Measurements from ENCODE around the gene SCFD2.

Gene SCFD2

DNA sequence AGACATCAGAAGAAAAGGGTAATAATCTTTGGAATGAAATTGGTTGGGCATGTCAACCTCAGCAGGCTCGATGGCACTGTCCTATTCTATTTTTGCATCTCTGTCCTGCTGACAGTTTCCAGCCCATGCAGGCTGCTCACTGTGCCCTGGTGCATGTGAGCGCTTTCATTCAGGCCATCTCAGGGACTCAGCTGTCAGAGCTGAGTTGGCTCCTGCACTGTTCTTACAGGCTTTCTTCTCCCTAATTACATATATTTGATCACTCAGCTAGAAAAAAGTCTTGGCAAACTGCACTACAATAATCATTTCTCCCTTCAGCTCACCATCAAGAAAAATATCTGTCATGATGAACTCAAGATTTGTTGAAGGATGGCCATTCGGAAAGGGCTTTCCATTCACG is 419.0 kb downstream of the SCFD2 start:
- Mint-ChIP-seq H3K36me3 (ENCODE audit: low read depth) (peaks cover 9% of the 10 kb centered on the region), H3K4me1 (no peaks in the 10 kb centered on the region), H3K9me3 (no peaks in the 10 kb centered on the region), H3K27me3 (no peaks in the 10 kb centered on the region), H3K4me3 (no peak overlapping the region), H3K27ac (no peak overlapping the region)
- DNase-seq (no peak), ATAC-seq (no peak)

DNA sequence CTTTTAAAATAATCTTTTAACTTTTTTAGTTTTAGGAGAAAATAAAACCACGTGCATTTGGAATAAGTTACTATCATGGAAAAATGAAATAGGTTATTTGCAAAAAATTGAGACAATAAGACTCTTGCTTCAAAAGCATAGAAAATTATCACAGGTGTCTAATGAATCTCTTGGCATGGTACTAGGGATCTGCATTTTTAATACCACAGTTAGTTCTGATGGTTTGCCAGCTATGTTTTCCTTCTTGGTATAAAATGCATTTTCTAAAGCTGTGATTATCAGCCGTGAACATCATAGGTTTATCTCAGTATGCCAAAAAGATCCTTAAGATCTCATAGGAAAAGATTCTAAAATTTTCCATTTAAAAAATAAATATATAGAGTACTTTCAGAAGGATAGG is 419.9 kb downstream of the SCFD2 start:
- no peaks in the 10 kb centered on the region for H3K27me3 Mint-ChIP-seq
- H3K27ac Mint-ChIP-seq: no peak overlapping the region
- no peak overlapping the region for H3K4me3 Mint-ChIP-seq
- H3K9me3 Mint-ChIP-seq: no peaks in the 10 kb centered on the region
- no peaks in the 10 kb centered on the region for H3K4me1 Mint-ChIP-seq
- DNase-seq (no peak), ATAC-seq (no peak)
- peaks cover 6% of the 10 kb centered on the region for H3K36me3 Mint-ChIP-seq (ENCODE audit: low read depth)

- no peak for ATAC-seq
- Mint-ChIP-seq H3K36me3 (ENCODE audit: low read depth) (peaks cover 6% of the 10 kb centered on the region), H3K4me1 (no peaks in the 10 kb centered on the region), H3K4me3 (no peak overlapping the region), H3K9me3 (no peaks in the 10 kb centered on the region), H3K27me3 (no peaks in the 10 kb centered on the region), H3K27ac (no peak overlapping the region)
- DNase-seq: no peak
Measured at GRCh38 chr4:52945326-52945898, 420.4 kb downstream of the SCFD2 start.

DNA sequence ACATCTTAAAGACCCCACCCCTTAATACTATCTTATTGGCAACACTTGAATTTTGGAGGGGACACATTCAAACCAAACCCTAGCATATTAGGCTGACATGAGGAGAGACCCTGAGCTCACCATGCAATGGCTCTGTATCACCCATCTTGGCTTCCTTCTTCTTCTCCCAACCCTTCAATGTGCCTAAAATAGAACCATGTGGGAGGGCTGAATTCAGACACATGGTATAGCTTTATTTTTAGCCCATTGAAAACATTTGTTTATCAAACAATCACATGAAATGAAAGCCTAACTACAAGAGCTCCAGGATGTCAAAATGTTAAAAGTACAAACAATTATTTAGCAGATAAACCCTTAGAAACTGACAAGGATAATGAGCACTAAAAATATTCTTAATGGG is 422.2 kb downstream of the SCFD2 start:
- ATAC-seq (no peak), DNase-seq (no peak)
- Mint-ChIP-seq H3K4me1 (no peaks in the 10 kb centered on the region), H3K9me3 (no peaks in the 10 kb centered on the region), H3K27me3 (no peaks in the 10 kb centered on the region), H3K4me3 (no peak overlapping the region), H3K27ac (no peak overlapping the region), H3K36me3 (ENCODE audit: low read depth) (peaks cover 2% of the 10 kb centered on the region)

- H3K36me3 Mint-ChIP-seq (ENCODE audit: low read depth): peaks cover 2% of the 10 kb centered on the region
- no peaks in the 10 kb centered on the region for H3K9me3 Mint-ChIP-seq
- H3K27ac Mint-ChIP-seq: no peak overlapping the region
- H3K27me3 Mint-ChIP-seq: no peaks in the 10 kb centered on the region
- no peak overlapping the region for H3K4me3 Mint-ChIP-seq
- DNase-seq (no peak), ATAC-seq (no peak)
- H3K4me1 Mint-ChIP-seq: no peaks in the 10 kb centered on the region
Measured at GRCh38 chr4:52942936-52943335, 422.9 kb downstream of the SCFD2 start.

GRCh38 chr4:52941450-52941849 is 424.4 kb downstream of the SCFD2 start:
- Mint-ChIP-seq H3K27ac (no peak overlapping the region), H3K9me3 (no peaks in the 10 kb centered on the region), H3K4me3 (no peak overlapping the region), H3K27me3 (no peaks in the 10 kb centered on the region), H3K4me1 (no peaks in the 10 kb centered on the region), H3K36me3 (ENCODE audit: low read depth) (peaks cover 10% of the 10 kb centered on the region)
- no peak for DNase-seq
- ATAC-seq: no peak

DNA sequence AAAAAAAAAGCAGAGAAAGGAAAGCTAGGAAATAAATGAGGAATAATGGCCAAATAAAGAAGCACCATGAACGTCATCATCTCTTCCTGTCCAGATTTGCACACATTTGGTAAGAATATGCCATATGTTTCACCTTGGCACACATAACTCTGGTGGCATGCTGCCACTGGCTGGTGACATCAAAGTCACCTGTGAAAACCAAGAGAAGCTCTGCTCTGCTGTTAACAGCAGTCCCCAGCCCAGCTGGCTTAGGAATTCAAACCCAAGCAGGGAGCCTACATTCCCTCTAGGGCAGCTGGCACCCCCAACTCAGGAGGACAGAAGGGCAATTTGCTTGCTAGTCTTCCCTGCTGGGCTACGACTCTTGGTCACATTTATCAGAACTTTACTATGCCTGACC is 426.1 kb downstream of the SCFD2 start:
- peaks cover 8% of the 10 kb centered on the region for H3K36me3 Mint-ChIP-seq (ENCODE audit: low read depth)
- H3K27ac Mint-ChIP-seq: no peak overlapping the region
- H3K4me3 Mint-ChIP-seq: no peak overlapping the region
- no peaks in the 10 kb centered on the region for H3K27me3 Mint-ChIP-seq
- ATAC-seq (no peak), DNase-seq (no peak)
- H3K9me3 Mint-ChIP-seq: no peaks in the 10 kb centered on the region
- H3K4me1 Mint-ChIP-seq: no peaks in the 10 kb centered on the region

DNA sequence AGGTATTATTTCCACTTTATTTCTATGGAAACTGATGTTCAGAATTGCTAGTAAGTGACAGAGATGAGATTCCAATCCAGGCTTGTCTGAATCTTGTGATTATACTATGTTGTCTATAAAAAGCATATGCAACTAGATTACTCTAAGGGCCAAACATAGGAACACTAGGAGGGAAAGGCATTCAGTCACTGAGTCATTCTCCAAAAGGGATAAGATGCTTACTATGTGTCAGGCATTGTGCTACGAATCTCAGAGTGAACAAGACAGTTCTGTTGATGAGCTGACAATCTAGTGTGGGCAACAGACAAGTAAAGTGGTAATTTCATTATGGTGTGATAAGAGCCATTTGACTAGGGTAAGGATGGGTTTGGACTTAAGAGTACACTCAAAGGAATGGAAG is 426.5 kb downstream of the SCFD2 start:
- Mint-ChIP-seq H3K27ac (no peak overlapping the region), H3K27me3 (no peaks in the 10 kb centered on the region), H3K4me1 (no peaks in the 10 kb centered on the region), H3K9me3 (no peaks in the 10 kb centered on the region), H3K36me3 (ENCODE audit: low read depth) (peaks cover 8% of the 10 kb centered on the region), H3K4me3 (no peak overlapping the region)
- ATAC-seq: no peak
- DNase-seq: no peak

GRCh38 chr4:52937829-52938228 is 428.0 kb downstream of the SCFD2 start:
- Mint-ChIP-seq H3K4me1 (no peaks in the 10 kb centered on the region), H3K27ac (no peak overlapping the region), H3K27me3 (no peaks in the 10 kb centered on the region), H3K4me3 (no peak overlapping the region), H3K9me3 (no peaks in the 10 kb centered on the region), H3K36me3 (ENCODE audit: low read depth) (peaks cover 8% of the 10 kb centered on the region)
- no peak for DNase-seq
- no peak for ATAC-seq

- peaks cover 8% of the 10 kb centered on the region for H3K36me3 Mint-ChIP-seq (ENCODE audit: low read depth)
- H3K9me3 Mint-ChIP-seq: no peaks in the 10 kb centered on the region
- H3K4me1 Mint-ChIP-seq: no peaks in the 10 kb centered on the region
- no peak overlapping the region for H3K27ac Mint-ChIP-seq
- no peak for DNase-seq
- H3K4me3 Mint-ChIP-seq: no peak overlapping the region
- no peaks in the 10 kb centered on the region for H3K27me3 Mint-ChIP-seq
- no peak for ATAC-seq
Measured at GRCh38 chr4:52936729-52937128, 429.1 kb downstream of the SCFD2 start.

DNA sequence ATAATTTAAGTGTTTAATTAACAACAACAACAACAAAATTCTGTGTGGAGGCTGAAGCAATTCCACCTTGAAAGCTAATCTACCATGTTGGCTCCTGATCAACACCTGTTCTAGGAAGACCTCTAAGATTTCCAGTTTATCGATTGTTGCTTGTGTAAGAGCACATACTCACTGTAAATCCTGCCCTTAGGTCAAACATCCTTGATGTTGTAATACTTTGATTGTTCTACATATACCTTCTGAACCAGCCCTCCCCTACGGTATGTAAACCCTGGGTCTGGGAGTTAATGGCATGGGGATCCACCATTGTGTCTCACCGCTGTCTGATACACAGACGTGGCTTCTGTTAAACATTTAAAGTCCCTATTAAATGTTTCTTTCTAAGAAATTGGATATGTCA is 430.5 kb downstream of the SCFD2 start:
- DNase-seq: no peak
- Mint-ChIP-seq H3K9me3 (no peaks in the 10 kb centered on the region), H3K27ac (no peak overlapping the region), H3K27me3 (no peaks in the 10 kb centered on the region), H3K36me3 (ENCODE audit: low read depth) (peaks cover 8% of the 10 kb centered on the region), H3K4me1 (no peaks in the 10 kb centered on the region), H3K4me3 (no peak overlapping the region)
- no peak for ATAC-seq

DNA sequence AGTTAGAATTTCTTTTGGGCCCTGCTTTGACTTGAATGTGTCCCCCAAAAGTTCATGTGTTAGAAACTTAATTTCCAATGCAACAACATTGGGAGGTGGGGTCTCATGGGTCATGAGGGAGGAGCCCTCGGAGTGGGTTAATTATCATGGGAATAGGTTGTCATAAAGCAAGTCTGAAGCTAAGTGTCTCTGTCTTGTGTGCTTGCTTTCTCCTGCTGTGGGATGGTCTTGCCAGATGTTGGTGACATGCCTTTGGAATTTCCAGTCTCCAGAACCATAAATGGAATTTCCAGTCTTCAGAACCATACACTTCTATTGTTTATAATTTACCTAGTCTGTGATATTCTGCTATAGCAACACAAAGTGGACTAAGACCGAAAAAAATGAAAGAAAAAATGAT is 432.1 kb downstream of the SCFD2 start:
- H3K27me3 Mint-ChIP-seq: no peaks in the 10 kb centered on the region
- H3K36me3 Mint-ChIP-seq (ENCODE audit: low read depth): peaks cover 10% of the 10 kb centered on the region
- H3K4me3 Mint-ChIP-seq: no peak overlapping the region
- DNase-seq (no peak), ATAC-seq (no peak)
- no peaks in the 10 kb centered on the region for H3K4me1 Mint-ChIP-seq
- H3K27ac Mint-ChIP-seq: no peak overlapping the region
- no peaks in the 10 kb centered on the region for H3K9me3 Mint-ChIP-seq

GRCh38 chr4:52932591-52933470 is 433.0 kb downstream of the SCFD2 start:
- DNase-seq: no peak
- no peak overlapping the region for H3K4me3 Mint-ChIP-seq
- H3K36me3 Mint-ChIP-seq (ENCODE audit: low read depth): peaks cover 10% of the 10 kb centered on the region
- no peak overlapping the region for H3K27ac Mint-ChIP-seq
- no peaks in the 10 kb centered on the region for H3K4me1 Mint-ChIP-seq
- H3K9me3 Mint-ChIP-seq: no peaks in the 10 kb centered on the region
- no peaks in the 10 kb centered on the region for H3K27me3 Mint-ChIP-seq
- no peak for ATAC-seq

GRCh38 chr4:52931243-52931642 is 434.6 kb downstream of the SCFD2 start:
- ATAC-seq (no peak), DNase-seq (no peak)
- Mint-ChIP-seq H3K9me3 (no peaks in the 10 kb centered on the region), H3K4me3 (no peak overlapping the region), H3K4me1 (no peaks in the 10 kb centered on the region), H3K36me3 (ENCODE audit: low read depth) (peaks cover 2% of the 10 kb centered on the region), H3K27ac (no peak overlapping the region), H3K27me3 (no peaks in the 10 kb centered on the region)

DNA sequence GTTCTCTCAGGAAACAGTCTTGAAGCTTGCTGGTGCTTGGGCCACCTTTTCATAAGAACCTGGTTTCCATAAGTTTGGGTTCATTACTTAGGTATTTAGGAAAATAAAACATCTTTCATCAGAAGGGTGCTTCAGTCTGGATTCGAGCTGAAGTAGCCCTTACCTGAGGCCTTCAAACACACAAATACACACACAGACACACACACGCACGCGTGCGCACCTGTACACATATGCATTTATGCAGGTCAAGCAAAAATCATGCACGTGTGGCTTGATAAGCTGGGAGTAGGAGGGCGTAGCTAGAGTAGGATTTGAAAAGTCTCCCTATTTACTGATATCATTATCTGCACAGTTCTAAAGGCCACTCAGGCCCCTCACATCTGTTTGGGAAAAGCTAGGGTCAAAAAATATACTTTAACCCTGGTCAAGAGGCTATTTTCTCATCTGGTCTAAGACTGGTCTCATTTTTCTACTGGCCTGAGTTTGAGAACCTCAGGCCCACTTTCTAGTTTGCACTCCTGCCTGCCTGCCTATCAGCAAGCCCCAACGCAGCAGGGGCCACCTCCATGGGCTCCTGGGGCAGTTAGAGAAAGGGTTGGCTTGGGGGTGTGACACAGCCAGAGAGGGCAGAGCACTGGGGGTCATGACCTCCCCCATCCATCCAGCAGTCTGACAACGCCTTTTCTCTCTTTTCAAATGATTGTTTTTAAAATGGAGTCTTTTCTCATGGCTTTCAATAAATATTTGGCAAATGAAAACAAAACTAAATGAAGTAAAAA is 439.5 kb downstream of the SCFD2 start:
- DNase-seq: no peak
- Mint-ChIP-seq H3K27ac (no peak overlapping the region), H3K9me3 (no peaks in the 10 kb centered on the region), H3K36me3 (ENCODE audit: low read depth) (peaks cover 2% of the 10 kb centered on the region), H3K4me3 (no peak overlapping the region), H3K4me1 (no peaks in the 10 kb centered on the region), H3K27me3 (no peaks in the 10 kb centered on the region)
- no peak for ATAC-seq

All from activated naive CD8-positive, alpha-beta T cell treated with anti-CD3 and anti-CD28 coated beads, Interleukin-2, amount 50 U/mL, for 24 hours (primary cell).